HFF-Myc (cell line): ENCODE data around the gene TATDN2.

ENCODE experiments used
- DNase-seq: peaks from one replicate; pipeline ENCODE4 v3.0.0-alpha.2; 2011; ENCODE audit warnings: low read depth; ENCODE audit errors: extremely low read depth
- H3K4me3 ChIP-seq: replicated peaks from 2 replicates; pipeline ENCODE4 v1.5.1; 2011; ENCODE audit warnings: low read depth, mild to moderate bottlenecking, control low read depth, low read length
- CTCF ChIP-seq: IDR thresholded peaks from 2 replicates; pipeline ENCODE4 v1.5.1; 2012; ENCODE audit warnings: mild to moderate bottlenecking, low read depth, low read length, control low read depth; ENCODE audit errors: missing control alignments

The TATDN2 gene

GRCh38 chr3:10228248-10228950 is 19.9 kb upstream of the TATDN2 start:
- TF ChIP-seq CTCF: no peak
- no peak for DNase-seq
- no peak overlapping the region for H3K4me3 ChIP-seq

DNA sequence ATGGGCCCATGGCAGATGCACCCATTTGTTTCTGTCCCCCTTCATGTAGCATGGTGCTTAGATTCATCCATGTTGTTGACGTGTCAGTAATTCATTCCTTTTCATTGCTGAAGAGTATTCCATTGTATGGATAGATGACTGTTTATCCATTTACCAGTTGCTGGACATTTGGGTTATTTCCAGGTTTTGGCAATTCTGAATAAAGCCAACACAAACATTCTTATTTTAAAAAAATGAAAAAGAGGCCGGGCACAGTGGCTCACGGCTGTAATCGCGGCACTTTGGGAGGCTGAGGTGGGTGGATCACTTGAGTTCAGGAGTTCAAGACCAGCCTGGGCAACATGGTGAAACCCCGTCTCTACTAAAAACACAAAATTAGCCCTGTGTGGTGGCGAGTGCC is 18.7 kb upstream of the TATDN2 start:
- no peak for TF ChIP-seq CTCF

GRCh38 chr3:10232137-10232536 is 16.1 kb upstream of the TATDN2 start:
- no peak overlapping the region for H3K4me3 ChIP-seq
- TF ChIP-seq CTCF: no peak
- DNase-seq: no peak

More for the DNA sequence above, 18.7 kb upstream of the TATDN2 start:
- DNase-seq: no peak
- no peak overlapping the region for H3K4me3 ChIP-seq

- DNase-seq: no peak
- TF ChIP-seq CTCF: no peak
- no peak overlapping the region for H3K4me3 ChIP-seq
Measured at GRCh38 chr3:10233988-10234387, 14.3 kb upstream of the TATDN2 start.

DNA sequence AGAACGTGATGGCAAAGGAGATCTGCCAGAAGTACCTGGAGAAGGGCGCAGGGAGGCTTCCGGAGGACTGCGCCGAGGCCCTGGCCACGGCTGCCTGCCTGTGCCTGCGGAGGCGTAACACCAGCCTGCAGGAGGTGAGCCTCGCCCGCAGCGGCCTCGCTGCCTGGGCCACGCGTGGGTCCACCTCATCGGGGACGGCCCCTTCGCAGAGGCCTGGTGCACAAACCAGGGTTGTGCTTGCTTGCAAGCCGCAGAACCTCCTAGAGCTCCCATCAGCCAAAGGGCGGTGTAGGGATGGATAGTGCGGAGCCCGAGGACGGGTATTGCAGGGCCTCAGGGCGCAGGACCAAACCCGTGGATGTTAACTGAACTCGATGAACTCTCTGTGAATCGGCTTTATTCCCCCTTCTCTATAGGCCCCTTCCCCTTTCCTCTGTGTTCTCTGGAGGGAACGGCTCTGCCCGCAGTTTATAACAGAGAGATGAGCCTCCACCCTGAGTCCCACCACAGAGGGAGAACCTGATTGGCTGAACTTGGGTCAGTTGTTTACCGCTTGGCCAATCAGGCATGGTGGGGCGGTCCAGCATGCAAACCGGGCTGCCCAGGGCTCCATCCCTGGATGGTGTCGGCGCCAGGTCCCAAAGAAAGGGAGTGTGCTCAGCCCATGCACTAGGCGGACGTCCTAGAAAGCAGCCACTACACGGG is 13.6 kb upstream of the TATDN2 start:
- TF ChIP-seq CTCF: no peak
- no peak for DNase-seq
- no peak overlapping the region for H3K4me3 ChIP-seq

- DNase-seq: no peak
- no peak overlapping the region for H3K4me3 ChIP-seq
- no peak for TF ChIP-seq CTCF
Measured at GRCh38 chr3:10235551-10235950, 12.7 kb upstream of the TATDN2 start.
